ENCODE measurements around the gene UBAP2. TPM values are rescaled to one million over a fixed set of nuclear protein-coding genes. Genes with fewer than 3 reads are reported as not detected.

UBAP2 gene
- total and polyA plus RNA-seq, 4 donors, result 25.3 to 34.4 (median 30.4) TPM

DNA sequence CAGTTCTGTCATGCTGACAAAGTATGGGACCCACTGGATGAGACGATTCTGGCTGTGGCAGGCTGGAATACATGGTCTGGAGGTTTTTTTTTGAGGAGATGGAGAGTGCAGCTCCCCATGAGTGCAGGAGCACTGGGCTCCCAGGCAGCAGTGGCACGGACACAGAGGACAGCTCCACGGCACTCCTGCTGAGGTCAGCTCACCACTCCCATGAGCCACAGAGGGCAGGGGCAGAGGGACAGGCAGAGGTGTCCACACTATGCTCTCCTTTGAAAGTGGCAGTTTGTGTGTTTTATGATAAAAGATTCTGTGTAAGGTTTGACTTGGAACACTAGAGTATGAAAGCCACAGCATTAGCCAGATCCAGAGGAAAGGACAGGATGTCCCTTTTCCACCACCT, 117.4 kb downstream of the UBAP2 start:
- Histone ChIP-seq H3K27ac (ENCODE audit: low read depth, low read length) (no peak overlapping the region), H3K9me3 (ENCODE audit: control insufficient read depth, insufficient read depth, low read length) (no peaks in the 10 kb centered on the region), H3K4me3 (ENCODE audit: low read depth, low read length) (no peak overlapping the region), H3K4me1 (ENCODE audit: control insufficient read depth, insufficient read depth, low read length) (no peaks in the 10 kb centered on the region), H3K36me3 (ENCODE audit: control insufficient read depth, insufficient read depth, low read length) (peaks cover 66% of the 10 kb centered on the region), H3K27me3 (ENCODE audit: control insufficient read depth, insufficient read depth, low read length) (no peaks in the 10 kb centered on the region)
- no peak for DNase-seq (ENCODE audit: low read depth in 4 of 6, low spot score in 6 of 6)
- WGBS (ENCODE audit: insufficient coverage), result 100% methylated on average over 2 of the region's 3 CpGs

- Histone ChIP-seq H3K4me1 (ENCODE audit: control insufficient read depth, insufficient read depth, low read length) (peaks cover 11% of the 10 kb centered on the region), H3K27ac (ENCODE audit: low read depth, low read length) (no peak overlapping the region), H3K4me3 (ENCODE audit: low read depth, low read length) (no peak overlapping the region), H3K27me3 (ENCODE audit: control insufficient read depth, insufficient read depth, low read length) (no peaks in the 10 kb centered on the region), H3K9me3 (ENCODE audit: control insufficient read depth, insufficient read depth, low read length) (no peaks in the 10 kb centered on the region), H3K36me3 (ENCODE audit: control insufficient read depth, insufficient read depth, low read length) (peaks cover 76% of the 10 kb centered on the region)
- DNase-seq (ENCODE audit: low read depth in 4 of 6, low spot score in 6 of 6), result no peak
- 92% methylated on average over 15 of the region's 15 CpGs for WGBS (ENCODE audit: insufficient coverage)
These were observed 121.0 kb downstream of the UBAP2 start for GRCh38 chr9:33927694-33928093.

DNA sequence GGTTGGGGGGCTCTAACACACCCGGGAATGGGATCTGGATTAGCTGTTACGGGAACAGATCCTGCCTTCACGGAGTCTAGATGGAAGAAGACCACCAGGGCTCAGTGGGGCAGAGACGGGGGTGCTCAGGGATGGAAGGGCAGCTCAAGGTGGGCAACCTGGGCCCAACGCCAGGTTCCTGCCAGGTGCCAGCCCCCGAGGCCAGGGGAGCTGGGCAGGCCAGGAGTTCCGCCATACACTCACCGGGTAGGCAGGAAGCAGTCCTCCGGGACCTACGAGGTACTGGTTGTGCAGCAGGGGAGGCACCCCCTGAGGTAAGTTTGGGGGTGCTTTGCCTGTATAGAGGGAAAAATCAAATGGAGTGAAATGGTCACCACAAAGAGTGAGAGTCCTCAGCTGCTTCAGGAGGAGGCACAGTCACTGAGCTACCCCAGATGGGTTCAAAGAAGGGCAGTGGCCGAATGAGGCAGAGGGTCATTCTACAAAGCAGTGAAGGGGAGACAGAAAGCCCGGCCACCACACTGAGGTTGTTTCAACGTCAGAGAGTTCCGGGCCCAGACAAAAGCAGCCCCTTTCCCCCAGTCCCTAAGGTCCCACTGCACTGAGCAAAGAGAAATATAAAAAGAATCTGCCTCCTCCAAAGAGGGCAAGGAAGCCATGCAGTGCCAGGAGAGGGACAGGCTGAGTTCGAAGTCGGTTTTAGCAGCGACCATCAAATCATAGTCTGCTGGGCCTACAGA, 121.8 kb downstream of the UBAP2 start:
- no peaks in the 10 kb centered on the region for H3K27me3 ChIP-seq (ENCODE audit: control insufficient read depth, insufficient read depth, low read length)
- H3K27ac ChIP-seq (ENCODE audit: low read depth, low read length), result no peak overlapping the region
- H3K36me3 ChIP-seq (ENCODE audit: control insufficient read depth, insufficient read depth, low read length), result peaks cover 77% of the 10 kb centered on the region
- 92% methylated on average over 14 of the region's 17 CpGs for WGBS (ENCODE audit: insufficient coverage)
- no peaks in the 10 kb centered on the region for H3K9me3 ChIP-seq (ENCODE audit: control insufficient read depth, insufficient read depth, low read length)
- H3K4me1 ChIP-seq (ENCODE audit: control insufficient read depth, insufficient read depth, low read length), result peaks cover 11% of the 10 kb centered on the region
- no peak overlapping the region for H3K4me3 ChIP-seq (ENCODE audit: low read depth, low read length)
- DNase-seq (ENCODE audit: low read depth in 4 of 6, low spot score in 6 of 6), result no peak

DNA sequence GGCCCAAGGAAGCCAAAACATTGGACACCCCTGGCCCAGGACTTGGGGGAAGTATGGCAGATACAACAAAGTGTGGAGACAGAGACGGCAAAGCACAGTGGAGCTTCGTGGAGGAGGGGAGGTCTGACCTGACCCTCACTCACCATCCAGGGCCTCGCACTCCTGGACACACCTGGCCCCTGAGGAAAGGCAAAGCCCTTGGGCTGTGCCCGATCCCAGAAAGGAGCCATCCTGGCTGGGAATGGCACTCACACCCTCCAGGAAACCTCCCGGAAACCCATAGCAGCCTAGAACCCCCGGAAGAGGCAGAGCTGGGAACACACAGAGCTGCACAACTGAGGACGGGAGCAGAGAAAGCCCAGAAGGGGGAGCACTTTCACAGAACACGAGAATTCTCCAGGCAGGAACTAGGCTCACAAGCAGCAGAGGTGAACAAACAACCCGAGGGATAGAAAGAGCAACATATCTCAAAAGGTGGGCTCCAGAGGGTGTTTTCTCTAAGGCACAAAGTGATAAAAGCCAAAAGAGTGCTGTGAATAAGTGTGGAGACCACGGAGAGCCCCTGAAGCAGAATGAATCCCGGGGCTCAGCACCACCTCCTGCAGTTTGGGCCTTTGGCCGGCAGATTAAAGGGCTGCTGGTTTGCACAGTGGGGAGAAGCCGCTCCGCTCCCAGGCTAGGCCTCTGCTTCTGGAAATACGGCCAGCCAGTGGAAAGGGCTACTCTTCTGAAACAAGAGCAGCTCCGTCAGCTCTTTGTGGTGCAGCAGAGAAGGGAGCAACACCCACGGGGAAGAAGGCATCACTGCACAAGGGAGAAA, 123.5 kb downstream of the UBAP2 start:
- peaks cover 75% of the 10 kb centered on the region for H3K36me3 ChIP-seq (ENCODE audit: control insufficient read depth, insufficient read depth, low read length)
- no peak overlapping the region for H3K27ac ChIP-seq (ENCODE audit: low read depth, low read length)
- H3K4me3 ChIP-seq (ENCODE audit: low read depth, low read length), result no peak overlapping the region
- no peaks in the 10 kb centered on the region for H3K9me3 ChIP-seq (ENCODE audit: control insufficient read depth, insufficient read depth, low read length)
- H3K4me1 ChIP-seq (ENCODE audit: control insufficient read depth, insufficient read depth, low read length), result peaks cover 11% of the 10 kb centered on the region
- 41% methylated on average over 14 of the region's 17 CpGs for WGBS (ENCODE audit: insufficient coverage)
- H3K27me3 ChIP-seq (ENCODE audit: control insufficient read depth, insufficient read depth, low read length), result no peaks in the 10 kb centered on the region
- peak in 5 of 6 donors; percentile 21 to 81 (median 37) for DNase-seq (ENCODE audit: low read depth in 4 of 6, low spot score in 6 of 6)

GRCh38 chr9:33923998-33924701, 124.5 kb downstream of the UBAP2 start:
- Histone ChIP-seq H3K27me3 (ENCODE audit: control insufficient read depth, insufficient read depth, low read length) (no peaks in the 10 kb centered on the region), H3K36me3 (ENCODE audit: control insufficient read depth, insufficient read depth, low read length) (peaks cover 76% of the 10 kb centered on the region), H3K4me1 (ENCODE audit: control insufficient read depth, insufficient read depth, low read length) (peaks cover 11% of the 10 kb centered on the region), H3K4me3 (ENCODE audit: low read depth, low read length) (no peak overlapping the region), H3K9me3 (ENCODE audit: control insufficient read depth, insufficient read depth, low read length) (no peaks in the 10 kb centered on the region), H3K27ac (ENCODE audit: low read depth, low read length) (no peak overlapping the region)
- 85% methylated on average over 9 of the region's 14 CpGs for WGBS (ENCODE audit: insufficient coverage)
- no peak for DNase-seq (ENCODE audit: low read depth in 4 of 6, low spot score in 6 of 6)

DNA sequence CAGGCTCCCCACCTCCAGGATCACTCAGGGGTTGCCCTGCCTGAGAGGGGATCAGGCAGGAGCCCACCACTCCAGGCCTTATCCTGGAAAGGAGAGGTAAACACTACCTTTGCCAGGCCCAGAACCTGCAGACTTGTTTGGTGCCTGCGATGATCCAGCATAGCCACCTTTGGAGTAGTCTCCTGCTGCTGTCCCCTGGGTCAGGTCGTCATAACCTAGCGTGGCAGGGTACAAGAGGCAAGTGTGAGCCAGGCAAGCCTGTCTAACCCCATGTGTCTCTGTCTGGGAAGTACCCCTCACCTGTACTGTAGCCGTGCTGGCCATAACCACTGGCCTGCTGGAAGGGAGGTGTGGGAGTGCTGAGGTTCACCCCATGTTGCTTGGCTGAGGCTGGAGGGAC, 125.6 kb downstream of the UBAP2 start:
- peaks cover 11% of the 10 kb centered on the region for H3K4me1 ChIP-seq (ENCODE audit: control insufficient read depth, insufficient read depth, low read length)
- H3K27ac ChIP-seq (ENCODE audit: low read depth, low read length), result no peak overlapping the region
- no peaks in the 10 kb centered on the region for H3K27me3 ChIP-seq (ENCODE audit: control insufficient read depth, insufficient read depth, low read length)
- WGBS (ENCODE audit: insufficient coverage), result 97% methylated on average over 4 of the region's 4 CpGs
- no peaks in the 10 kb centered on the region for H3K9me3 ChIP-seq (ENCODE audit: control insufficient read depth, insufficient read depth, low read length)
- peaks cover 75% of the 10 kb centered on the region for H3K36me3 ChIP-seq (ENCODE audit: control insufficient read depth, insufficient read depth, low read length)
- H3K4me3 ChIP-seq (ENCODE audit: low read depth, low read length), result no peak overlapping the region
- no peak for DNase-seq (ENCODE audit: low read depth in 4 of 6, low spot score in 6 of 6)

DNA sequence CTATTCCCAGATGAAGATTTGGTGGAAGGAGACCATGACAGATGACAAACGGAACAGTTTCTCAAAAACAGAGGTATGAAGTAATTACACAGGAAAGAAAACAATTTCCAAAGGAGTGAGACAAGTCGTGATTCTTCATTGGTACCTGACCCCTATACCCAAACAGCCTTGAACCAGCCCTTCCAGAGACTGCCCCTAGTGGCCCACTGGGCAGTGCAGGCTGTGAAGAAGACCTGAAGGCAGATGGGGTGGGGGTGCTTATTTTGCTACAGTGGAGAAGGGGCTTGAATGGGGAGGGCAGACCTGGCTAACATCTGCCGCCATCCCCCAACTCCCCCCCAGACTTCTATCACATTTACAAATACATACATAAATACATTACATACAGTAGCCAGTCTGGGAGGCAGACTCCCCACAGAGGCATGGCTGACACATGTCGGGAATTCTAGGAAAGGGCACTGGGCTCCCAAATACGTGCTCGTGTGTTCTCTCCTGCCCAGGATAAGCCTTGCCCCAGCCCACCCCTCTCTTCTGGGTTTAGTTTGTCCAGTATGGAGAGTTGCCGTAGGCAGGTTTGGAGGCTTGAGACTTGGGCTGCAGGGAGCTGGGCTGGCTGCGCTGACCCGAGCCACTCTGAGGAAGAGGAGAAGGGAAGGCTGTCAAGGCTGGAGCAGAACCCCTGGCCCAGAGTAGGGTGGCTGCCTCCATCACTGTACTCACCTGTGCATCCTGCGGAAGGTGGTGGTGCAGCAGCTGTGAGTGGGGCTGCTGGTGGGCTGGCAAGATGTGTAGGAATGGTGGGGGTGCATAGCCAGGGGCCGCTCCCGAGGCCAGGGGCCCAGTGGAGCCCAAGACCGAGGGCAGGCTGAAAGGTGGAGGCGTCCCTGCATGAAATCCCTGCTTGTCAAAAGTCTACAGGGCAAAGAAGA, 126.5 kb downstream of the UBAP2 start:
- H3K27ac ChIP-seq (ENCODE audit: low read depth, low read length), result no peak overlapping the region
- DNase-seq (ENCODE audit: low read depth in 4 of 6, low spot score in 6 of 6), result no peak
- peaks cover 72% of the 10 kb centered on the region for H3K36me3 ChIP-seq (ENCODE audit: control insufficient read depth, insufficient read depth, low read length)
- H3K9me3 ChIP-seq (ENCODE audit: control insufficient read depth, insufficient read depth, low read length), result no peaks in the 10 kb centered on the region
- WGBS (ENCODE audit: insufficient coverage), result 92% methylated on average over 7 of the region's 14 CpGs
- peaks cover 11% of the 10 kb centered on the region for H3K4me1 ChIP-seq (ENCODE audit: control insufficient read depth, insufficient read depth, low read length)
- no peak overlapping the region for H3K4me3 ChIP-seq (ENCODE audit: low read depth, low read length)
- H3K27me3 ChIP-seq (ENCODE audit: control insufficient read depth, insufficient read depth, low read length), result no peaks in the 10 kb centered on the region

DNA sequence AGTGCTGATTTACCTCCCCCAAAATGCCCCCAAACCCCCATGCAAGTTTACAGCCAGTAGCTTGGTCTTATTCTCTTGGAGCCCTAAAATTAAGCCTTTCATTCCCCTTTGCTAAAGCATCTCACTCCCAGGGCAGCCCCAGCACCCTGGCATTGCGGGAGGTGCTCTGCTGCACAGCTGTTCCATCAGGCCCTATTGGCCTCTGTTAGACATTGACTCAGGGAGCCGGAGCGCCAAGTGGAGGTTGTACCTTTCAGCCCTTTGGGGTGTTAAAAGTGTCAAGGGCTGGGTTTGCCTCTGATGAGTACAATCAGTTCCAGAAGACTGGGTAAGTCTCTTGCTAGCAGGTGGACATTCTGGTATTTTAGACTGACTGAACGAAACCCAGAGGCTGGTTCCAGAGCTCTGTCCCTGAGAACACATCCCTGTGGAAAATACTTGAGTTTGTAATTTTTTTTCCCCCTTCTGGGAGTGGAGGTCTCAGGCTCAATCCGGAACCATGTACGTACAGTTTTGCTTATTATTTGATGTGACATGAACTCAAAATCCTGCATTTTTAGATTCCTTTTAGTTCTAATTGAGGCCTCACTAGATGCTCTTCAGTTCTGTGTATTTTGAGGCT, 129.3 kb downstream of the UBAP2 start:
- H3K9me3 ChIP-seq (ENCODE audit: control insufficient read depth, insufficient read depth, low read length), result no peaks in the 10 kb centered on the region
- no peaks in the 10 kb centered on the region for H3K4me1 ChIP-seq (ENCODE audit: control insufficient read depth, insufficient read depth, low read length)
- H3K4me3 ChIP-seq (ENCODE audit: low read depth, low read length), result no peak overlapping the region
- no peak overlapping the region for H3K27ac ChIP-seq (ENCODE audit: low read depth, low read length)
- no peaks in the 10 kb centered on the region for H3K27me3 ChIP-seq (ENCODE audit: control insufficient read depth, insufficient read depth, low read length)
- DNase-seq (ENCODE audit: low read depth in 4 of 6, low spot score in 6 of 6), result no peak
- peaks cover 61% of the 10 kb centered on the region for H3K36me3 ChIP-seq (ENCODE audit: control insufficient read depth, insufficient read depth, low read length)
- 95% methylated on average over 3 of the region's 6 CpGs for WGBS (ENCODE audit: insufficient coverage)
